ENCODE data around the gene CCDC88B.

Gene CCDC88B

GRCh38 chr11:64316672-64317324 lies 23.2 kb upstream of the CCDC88B start:
- H3K4me3 ChIP-seq (ENCODE audit: low read length, poor library complexity, severe bottlenecking), result peak overlapping the region; percentile 72
- TF ChIP-seq EZH2phosphoT487 (IDR thresholded peaks at IDR 0.05; ENCODE audit: borderline replicate concordance), result no peak
- TF ChIP-seq, protein P1, sequence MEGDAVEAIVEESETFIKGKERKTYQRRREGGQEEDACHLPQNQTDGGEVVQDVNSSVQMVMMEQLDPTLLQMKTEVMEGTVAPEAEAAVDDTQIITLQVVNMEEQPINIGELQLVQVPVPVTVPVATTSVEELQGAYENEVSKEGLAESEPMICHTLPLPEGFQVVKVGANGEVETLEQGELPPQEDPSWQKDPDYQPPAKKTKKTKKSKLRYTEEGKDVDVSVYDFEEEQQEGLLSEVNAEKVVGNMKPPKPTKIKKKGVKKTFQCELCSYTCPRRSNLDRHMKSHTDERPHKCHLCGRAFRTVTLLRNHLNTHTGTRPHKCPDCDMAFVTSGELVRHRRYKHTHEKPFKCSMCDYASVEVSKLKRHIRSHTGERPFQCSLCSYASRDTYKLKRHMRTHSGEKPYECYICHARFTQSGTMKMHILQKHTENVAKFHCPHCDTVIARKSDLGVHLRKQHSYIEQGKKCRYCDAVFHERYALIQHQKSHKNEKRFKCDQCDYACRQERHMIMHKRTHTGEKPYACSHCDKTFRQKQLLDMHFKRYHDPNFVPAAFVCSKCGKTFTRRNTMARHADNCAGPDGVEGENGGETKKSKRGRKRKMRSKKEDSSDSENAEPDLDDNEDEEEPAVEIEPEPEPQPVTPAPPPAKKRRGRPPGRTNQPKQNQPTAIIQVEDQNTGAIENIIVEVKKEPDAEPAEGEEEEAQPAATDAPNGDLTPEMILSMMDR (conservative IDR thresholded peaks at IDR 0.05; ENCODE audit: low read length), result no peak; the same call in 1 of the 2 replicates
- H3K9me3 ChIP-seq (ENCODE audit: insufficient read depth, low read depth, low read length), result no peaks in the 10 kb centered on the region
- H3F3A ChIP-seq (ENCODE audit: low read depth), result peaks cover 7% of the 10 kb centered on the region; the same call in 1 of the 2 replicates
- H4K20me1 ChIP-seq (ENCODE audit: insufficient read depth, low read length, poor library complexity, severe bottlenecking), result peaks cover 10% of the 10 kb centered on the region
- peak overlapping the region; percentile 77 for H3K9ac ChIP-seq (ENCODE audit: low read depth, low read length, poor library complexity, severe bottlenecking)
- peaks cover 17% of the 10 kb centered on the region for H3K4me1 ChIP-seq (ENCODE audit: insufficient read depth, low read length, poor library complexity, severe bottlenecking)
- peaks cover 7% of the 10 kb centered on the region; the same call in 1 of the 2 replicates for H3K36me3 ChIP-seq (ENCODE audit: insufficient read depth, low read length)
- H2AFZ ChIP-seq (ENCODE audit: low read length), result peak overlapping the region; percentile 16; the same call in 1 of the 2 replicates
- H3K9me2 ChIP-seq (replicated peaks; ENCODE audit: low read depth, low read length), result no peaks in the 10 kb centered on the region
- no peaks in the 10 kb centered on the region for H3K27me3 ChIP-seq (ENCODE audit: insufficient read depth, low read length, poor library complexity, severe bottlenecking)
- H3K79me2 ChIP-seq (ENCODE audit: insufficient read depth, low read length), result peaks cover 49% of the 10 kb centered on the region
- H3K4me2 ChIP-seq (ENCODE audit: low read depth, low read length, poor library complexity, severe bottlenecking), result peak overlapping the region; percentile 57

DNA sequence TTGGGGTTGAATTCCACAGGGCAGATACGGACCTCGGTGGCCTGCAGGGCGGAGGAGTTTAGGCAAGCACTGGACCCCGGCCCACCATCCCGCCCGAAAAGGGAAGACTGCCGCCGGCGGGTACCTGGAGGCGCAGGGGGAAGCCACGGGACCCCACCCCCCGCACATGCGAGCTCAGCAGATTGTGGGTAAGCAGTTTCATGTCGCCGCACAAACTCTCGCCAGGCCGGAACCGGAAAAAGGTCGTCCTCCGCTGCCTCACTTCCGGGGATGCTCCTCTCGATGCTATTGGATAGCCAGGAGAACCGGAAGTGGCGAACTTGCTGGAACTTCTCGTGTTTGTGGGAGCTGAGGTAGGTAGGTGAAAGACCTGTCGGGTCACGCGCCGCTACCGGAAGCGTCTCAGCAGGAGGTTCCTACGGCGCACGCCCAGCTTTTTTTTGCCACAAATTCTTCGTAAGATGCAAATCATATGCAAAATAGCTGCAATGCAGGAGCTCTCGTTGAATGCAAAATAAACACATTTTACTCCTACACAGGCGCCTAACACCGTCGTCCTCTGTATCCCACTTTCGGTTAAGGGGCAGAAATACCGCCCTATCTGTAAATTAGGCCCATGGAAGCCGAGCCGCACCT lies 22.6 kb upstream of the CCDC88B start, which contains the start of gene TRMT112:
Gene TRMT112, minus strand, starts transcription at position 235 of the 636 bp plus-strand sequence. Its CDS starts 33 bp downstream, at position 202.
- Histone ChIP-seq H3K9me2 (replicated peaks; ENCODE audit: low read depth, low read length) (no peaks in the 10 kb centered on the region), H4K20me1 (ENCODE audit: insufficient read depth, low read length, poor library complexity, severe bottlenecking) (peaks cover 10% of the 10 kb centered on the region), H2AFZ (ENCODE audit: low read length) (peak within 1 kb of the TSS; percentile 87), H3K27me3 (ENCODE audit: insufficient read depth, low read length, poor library complexity, severe bottlenecking) (no peaks in the 10 kb centered on the region), H3K4me2 (ENCODE audit: low read depth, low read length, poor library complexity, severe bottlenecking) (peak within 1 kb of the TSS; percentile 57), H3K9me3 (ENCODE audit: insufficient read depth, low read depth, low read length) (no peaks in the 10 kb centered on the region), H3K4me3 (ENCODE audit: low read length, poor library complexity, severe bottlenecking) (peak within 1 kb of the TSS; percentile 72), H3K4me1 (ENCODE audit: insufficient read depth, low read length, poor library complexity, severe bottlenecking) (peaks cover 20% of the 10 kb centered on the region), H3K79me2 (ENCODE audit: insufficient read depth, low read length) (peaks cover 49% of the 10 kb centered on the region), H3F3A (ENCODE audit: low read depth) (peaks cover 7% of the 10 kb centered on the region; the same call in 1 of the 2 replicates), H3K36me3 (ENCODE audit: insufficient read depth, low read length) (peaks cover 7% of the 10 kb centered on the region; the same call in 1 of the 2 replicates), H3K9ac (ENCODE audit: low read depth, low read length, poor library complexity, severe bottlenecking) (peak within 1 kb of the TSS; percentile 77)
- TF ChIP-seq, protein P1 (conservative IDR thresholded peaks at IDR 0.05; ENCODE audit: low read length), result no peak

GRCh38 chr11:64317961-64318765 lies 21.8 kb upstream of the CCDC88B start, which contains the start of gene PRDX5:
PRDX5 (plus strand) TSS chr11:64318121; CDS start chr11:64318216, 95 bp downstream.
- Histone ChIP-seq H3K4me3 (ENCODE audit: low read length, poor library complexity, severe bottlenecking) (peak within 1 kb of the TSS; percentile 72), H3K4me2 (ENCODE audit: low read depth, low read length, poor library complexity, severe bottlenecking) (peak within 1 kb of the TSS; percentile 57), H3K9me2 (replicated peaks; ENCODE audit: low read depth, low read length) (no peaks in the 10 kb centered on the region), H3K9ac (ENCODE audit: low read depth, low read length, poor library complexity, severe bottlenecking) (peak within 1 kb of the TSS; percentile 77), H3K36me3 (ENCODE audit: insufficient read depth, low read length) (peaks cover 7% of the 10 kb centered on the region; the same call in 1 of the 2 replicates), H4K20me1 (ENCODE audit: insufficient read depth, low read length, poor library complexity, severe bottlenecking) (peaks cover 10% of the 10 kb centered on the region), H3K4me1 (ENCODE audit: insufficient read depth, low read length, poor library complexity, severe bottlenecking) (peaks cover 22% of the 10 kb centered on the region), H3K9me3 (ENCODE audit: insufficient read depth, low read depth, low read length) (no peaks in the 10 kb centered on the region), H3K27me3 (ENCODE audit: insufficient read depth, low read length, poor library complexity, severe bottlenecking) (no peaks in the 10 kb centered on the region), H3F3A (ENCODE audit: low read depth) (peaks cover 7% of the 10 kb centered on the region; the same call in 1 of the 2 replicates), H2AFZ (ENCODE audit: low read length) (peak within 1 kb of the TSS; percentile 87), H3K79me2 (ENCODE audit: insufficient read depth, low read length) (peaks cover 46% of the 10 kb centered on the region)
- TF ChIP-seq EZH2phosphoT487 (IDR thresholded peaks at IDR 0.05; ENCODE audit: borderline replicate concordance), result no peak
- TF ChIP-seq, protein P1 (conservative IDR thresholded peaks at IDR 0.05; ENCODE audit: low read length), result peak; percentile 37
